ENCODE results near the gene DHRSX. TPM values are rescaled to one million over a fixed set of nuclear protein-coding genes. Genes with fewer than 3 reads are reported as not detected.

The DHRSX gene
- total and polyA plus RNA-seq, 2 donors (not counting 1 experiment from before 2014, with no cell fraction given), result 18.8 to 39.0 TPM

GRCh38 chrX:2404776-2405175, 96.0 kb downstream of the DHRSX start:
- ATAC-seq (ENCODE audit: low read depth), result no peak
- Histone ChIP-seq H3K4me3 (ENCODE audit: control extremely low read depth in 1 of 5, extremely low read depth in 1 of 5, insufficient read depth in 1 of 5, low read depth in 2 of 5, low read length in 4 of 5) (no peak overlapping the region), H3K27me3 (replicated peaks in 1 of 4; ENCODE audit: control extremely low read depth in 1 of 4, control insufficient read depth in 3 of 4, insufficient read depth in 4 of 4, low read length in 3 of 4) (no peaks in the 10 kb centered on the region), H3K36me3 (replicated peaks in 1 of 2; ENCODE audit: control extremely low read depth in 1 of 2, control insufficient read depth in 1 of 2, extremely low read depth in 1 of 2, insufficient read depth in 2 of 2, low read length in 1 of 2) (peaks cover 9 to 33% of the 10 kb centered on the region in 2 experiments), H4K20me1 (ENCODE audit: control insufficient read depth, insufficient read depth, low read length, poor library complexity, severe bottlenecking) (no peaks in the 10 kb centered on the region), H3K4me1 (ENCODE audit: control insufficient read depth in 2 of 2, insufficient read depth in 2 of 2, low read length in 2 of 2) (no peaks in the 10 kb centered on the region), H3K27ac (ENCODE audit: low read length in 2 of 2) (no peak overlapping the region), H3K9ac (ENCODE audit: low read length) (no peak overlapping the region), H2AFZ (ENCODE audit: insufficient read depth, low read depth, low read length, poor library complexity, severe bottlenecking) (no peak overlapping the region), H3K9me3 (ENCODE audit: control extremely low read depth in 1 of 3, control insufficient read depth in 2 of 3, insufficient read depth in 1 of 3, low read length in 2 of 3) (peaks cover 5 to 18% (median 11%) of the 10 kb centered on the region in 3 donors), H3K4me2 (replicated peaks; ENCODE audit: low read depth, low read length, poor library complexity, severe bottlenecking) (no peak overlapping the region), H3K79me2 (ENCODE audit: control insufficient read depth, insufficient read depth, low read length) (peaks cover 6% of the 10 kb centered on the region)
- Mint-ChIP-seq H3K27ac (no peak overlapping the region), H3K27me3 (no peaks in the 10 kb centered on the region), H3K9me3 (ENCODE audit: insufficient read depth) (peaks cover 6% of the 10 kb centered on the region), H3K4me3 (no peak overlapping the region), H3K4me1 (peaks cover 4% of the 10 kb centered on the region)
- no peak for DNase-seq
- CTCF ChIA-PET, result no interaction called here
- POLR2A ChIA-PET, result no interaction called here
- WGBS (ENCODE audit: insufficient coverage), result 97% methylated on average over 6 of the region's 8 CpGs
- intact Hi-C loops (cut with micrococcal nuclease), result no loop called here
- TF ChIP-seq EZH2 (IDR thresholded peaks at IDR 0.05; ENCODE audit: borderline replicate concordance, insufficient read depth, low read depth, low read length, poor library complexity, severe bottlenecking) (no peak), CTCF (IDR thresholded peaks at IDR 0.05) (no peak)

- H3K4me3 ChIP-seq (ENCODE audit: control extremely low read depth in 1 of 5, extremely low read depth in 1 of 5, insufficient read depth in 1 of 5, low read depth in 2 of 5, low read length in 4 of 5), result no peak overlapping the region
- H3K36me3 ChIP-seq (replicated peaks in 1 of 2; ENCODE audit: control extremely low read depth in 1 of 2, control insufficient read depth in 1 of 2, extremely low read depth in 1 of 2, insufficient read depth in 2 of 2, low read length in 1 of 2), result peaks cover 5 to 24% of the 10 kb centered on the region in 2 experiments
- intact Hi-C loops (cut with micrococcal nuclease), result no loop called here
- no peak for DNase-seq
- TF ChIP-seq EZH2 (IDR thresholded peaks at IDR 0.05; ENCODE audit: borderline replicate concordance, insufficient read depth, low read depth, low read length, poor library complexity, severe bottlenecking), result no peak
- TF ChIP-seq CTCF (IDR thresholded peaks at IDR 0.05), result no peak
- H2AFZ ChIP-seq (ENCODE audit: insufficient read depth, low read depth, low read length, poor library complexity, severe bottlenecking), result no peak overlapping the region
- H3K79me2 ChIP-seq (ENCODE audit: control insufficient read depth, insufficient read depth, low read length), result peaks cover 7% of the 10 kb centered on the region
- ChIA-PET CTCF (no interaction called here), POLR2A (no interaction called here)
- peaks cover 5 to 9% (median 6%) of the 10 kb centered on the region in 3 donors for H3K9me3 ChIP-seq (ENCODE audit: control extremely low read depth in 1 of 3, control insufficient read depth in 2 of 3, insufficient read depth in 1 of 3, low read length in 2 of 3)
- H3K4me2 ChIP-seq (replicated peaks; ENCODE audit: low read depth, low read length, poor library complexity, severe bottlenecking), result no peak overlapping the region
- no peaks in the 10 kb centered on the region for H3K4me1 Mint-ChIP-seq
- 95% methylated on average over 7 of the region's 7 CpGs for WGBS (ENCODE audit: insufficient coverage)
- H4K20me1 ChIP-seq (ENCODE audit: control insufficient read depth, insufficient read depth, low read length, poor library complexity, severe bottlenecking), result no peaks in the 10 kb centered on the region
- no peak overlapping the region for H3K27ac Mint-ChIP-seq
- H3K27ac ChIP-seq (ENCODE audit: low read length in 2 of 2), result no peak overlapping the region
- H3K4me3 Mint-ChIP-seq, result no peak overlapping the region
- no peak for ATAC-seq (ENCODE audit: low read depth)
- H3K27me3 ChIP-seq (replicated peaks in 1 of 4; ENCODE audit: control extremely low read depth in 1 of 4, control insufficient read depth in 3 of 4, insufficient read depth in 4 of 4, low read length in 3 of 4), result no peaks in the 10 kb centered on the region
- H3K4me1 ChIP-seq (ENCODE audit: control insufficient read depth in 2 of 2, insufficient read depth in 2 of 2, low read length in 2 of 2), result no peaks in the 10 kb centered on the region
- H3K27me3 Mint-ChIP-seq, result no peaks in the 10 kb centered on the region
- H3K9ac ChIP-seq (ENCODE audit: low read length), result no peak overlapping the region
- peaks cover 6% of the 10 kb centered on the region for H3K9me3 Mint-ChIP-seq (ENCODE audit: insufficient read depth)
These were observed 98.5 kb downstream of the DHRSX start for GRCh38 chrX:2402361-2402690.
